Stimulated activated CD4-positive, alpha-beta T cell treated with anti-CD3 and anti-CD28 coated beads, TNF-alpha, amount 100 ng/mL, for 4 hours (primary cell): ENCODE measurements around the gene COQ10A.
A peak's percentile ranks its signal among the peaks of the same experiment; 100 is the strongest.
"Not testable (repeated sequence)": the region's sequence is repeated elsewhere in the genome, so short reads cannot be mapped to it uniquely, and the experiment has no call there.

Experiments used
- DNase-seq, 3 experiments: peaks; one replicate each; pipeline ENCODE4 v3.0.0-alpha.2; 2020; ENCODE audit warnings: low read depth in 3 of 3

The COQ10A gene

GRCh38 chr12:56243731-56244181, 23.0 kb upstream of the COQ10A start:
- DNase-seq, result no peak

GRCh38 chr12:56244494-56244893, 22.2 kb upstream of the COQ10A start:
- DNase-seq, result no peak

DNA sequence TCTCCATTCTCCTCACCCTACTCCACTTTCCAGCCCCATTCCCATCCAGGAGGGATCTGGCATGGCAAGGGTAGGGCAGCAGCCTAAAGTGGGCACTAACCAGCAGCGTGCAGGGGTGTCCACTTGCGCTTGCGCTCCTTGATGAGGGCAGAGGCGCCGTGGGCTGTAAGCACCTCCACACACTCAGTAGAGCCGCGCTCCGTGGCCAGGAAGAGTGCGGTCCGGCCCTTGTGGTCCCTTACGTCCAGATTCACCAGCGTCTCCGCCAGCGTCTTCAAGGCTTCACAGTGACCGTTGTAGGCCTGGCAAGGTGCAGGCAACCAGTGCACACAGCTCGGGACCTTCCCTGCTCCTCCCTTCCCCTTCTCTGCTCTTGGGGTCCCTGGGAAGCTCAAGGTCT, 18.8 kb upstream of the COQ10A start:
- no peak for DNase-seq

- no peak for DNase-seq
These were observed 18.0 kb upstream of the COQ10A start for GRCh38 chr12:56248711-56249110.

GRCh38 chr12:56252649-56253048, 14.1 kb upstream of the COQ10A start:
- DNase-seq, result no peak

- DNase-seq, result no peak
These were observed 13.7 kb upstream of the COQ10A start for GRCh38 chr12:56253091-56253490.

DNA sequence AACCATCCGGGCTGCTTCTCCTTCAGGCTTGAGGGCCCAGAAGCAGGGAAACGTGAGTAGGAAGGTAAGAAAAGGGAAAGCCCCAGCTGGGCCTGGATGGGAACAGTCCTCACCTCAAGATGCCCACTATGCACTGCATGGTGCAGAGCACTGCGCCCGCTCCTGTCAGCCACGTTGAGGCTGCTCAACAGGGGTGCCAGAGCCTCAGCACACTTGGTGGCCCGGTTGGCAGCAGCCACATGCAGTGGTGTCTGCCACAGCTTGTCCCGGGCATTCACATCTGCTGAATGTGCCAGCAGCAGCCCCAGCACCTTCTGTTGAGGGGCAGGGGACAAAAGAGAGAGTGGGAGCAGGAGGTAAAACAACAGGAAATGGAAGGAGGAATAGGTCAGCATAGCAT, 11.1 kb upstream of the COQ10A start:
- DNase-seq, result no peak

DNA sequence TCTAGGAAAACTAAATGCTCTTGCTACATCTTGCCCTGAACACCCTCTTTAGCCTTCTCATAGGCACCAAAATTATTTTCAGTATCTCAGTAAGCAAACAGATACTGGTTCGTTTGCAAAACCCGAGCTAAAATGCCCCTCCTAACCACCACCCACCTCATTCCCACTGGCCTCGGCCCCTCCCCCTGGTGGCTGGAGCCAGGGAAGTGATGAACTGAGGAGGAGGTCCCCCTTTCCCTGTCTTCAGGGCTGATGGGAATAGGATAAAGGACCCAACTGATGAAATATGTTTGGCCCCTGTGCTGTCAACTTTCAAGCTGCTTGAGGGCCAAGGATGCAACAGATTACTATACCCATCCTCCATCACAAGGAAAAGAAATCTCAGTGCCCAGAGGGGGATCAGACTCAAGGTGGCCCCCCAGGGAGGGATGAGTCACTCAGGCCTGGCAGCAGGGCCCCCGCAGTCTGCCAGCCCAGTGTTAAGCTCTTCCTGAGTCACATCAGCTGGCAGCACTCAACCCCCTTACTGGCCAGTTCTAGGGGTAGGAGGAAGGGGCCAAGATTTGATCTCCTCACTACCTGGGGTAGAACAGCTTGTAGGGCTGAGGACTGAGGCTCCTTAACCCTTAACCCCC, 10.3 kb upstream of the COQ10A start:
- DNase-seq, result no peak

- no peak for DNase-seq
These were observed 9.7 kb upstream of the COQ10A start for GRCh38 chr12:56257071-56257470.

DNA sequence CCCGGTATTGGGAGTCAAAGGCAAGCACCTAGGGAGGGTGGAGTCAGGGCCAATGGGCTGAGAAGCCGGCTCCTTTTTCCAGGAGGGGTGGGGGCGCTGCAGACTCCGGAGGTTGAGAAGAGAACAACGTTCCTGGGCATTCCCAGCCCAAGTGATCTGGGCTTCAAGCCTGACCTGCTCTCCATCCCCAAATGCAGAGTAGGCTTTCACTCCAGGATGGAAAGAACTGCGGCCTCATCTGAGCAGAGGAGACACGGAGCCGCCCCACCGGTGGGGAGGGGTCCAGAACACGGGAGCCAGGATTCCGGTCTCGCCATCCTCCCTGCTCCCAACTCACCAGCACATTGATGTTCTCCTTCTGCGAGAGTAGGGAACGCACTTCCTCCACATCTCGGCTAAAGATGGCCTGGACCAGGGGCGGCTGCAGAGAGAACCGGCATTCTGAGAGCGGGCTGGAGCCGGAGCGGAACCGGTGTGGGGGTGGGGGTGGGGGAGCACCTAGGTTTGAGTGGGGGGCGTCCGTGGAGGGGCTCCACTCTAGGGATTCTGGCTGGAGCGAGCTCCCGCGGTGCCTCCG, 9.2 kb upstream of the COQ10A start:
- no peak for DNase-seq

- peak; percentile 51 to 69 (median 65) for DNase-seq
These were observed 8.5 kb upstream of the COQ10A start, which contains the start of gene ANKRD52 for GRCh38 chr12:56258068-56258819. Gene ANKRD52 (minus strand): TSS chr12:56258384. CDS start chr12:56258269, 115 bp downstream.

GRCh38 chr12:56258820-56259183, 7.9 kb upstream of the COQ10A start:
- DNase-seq, result no peak

DNA sequence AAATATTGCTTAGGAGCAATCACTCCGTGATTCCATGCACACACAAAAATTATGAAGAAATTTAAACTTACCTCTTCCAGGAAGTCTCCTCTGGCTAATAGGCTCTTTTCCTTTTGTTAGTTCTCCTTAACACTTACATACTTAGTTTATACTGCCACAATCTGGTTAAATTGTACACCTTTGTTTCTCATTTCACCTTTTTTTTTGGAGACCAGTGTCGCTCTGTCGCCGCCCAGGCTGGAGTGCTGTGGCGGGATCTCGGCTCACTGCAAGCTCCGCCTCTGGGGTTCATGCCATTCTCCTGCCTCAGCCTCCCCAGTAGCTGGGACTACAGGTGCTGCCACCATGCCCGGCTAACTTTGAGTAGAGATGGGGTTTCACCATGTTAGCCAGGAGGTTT, 6.4 kb upstream of the COQ10A start:
- no peak for DNase-seq

GRCh38 chr12:56260921-56261320, 5.8 kb upstream of the COQ10A start:
- no peak for DNase-seq

GRCh38 chr12:56261503-56262232, 5.1 kb upstream of the COQ10A start:
- DNase-seq, result no peak

- DNase-seq, result not testable (repeated sequence)
These were observed 3.8 kb upstream of the COQ10A start for GRCh38 chr12:56262955-56263354.

DNA sequence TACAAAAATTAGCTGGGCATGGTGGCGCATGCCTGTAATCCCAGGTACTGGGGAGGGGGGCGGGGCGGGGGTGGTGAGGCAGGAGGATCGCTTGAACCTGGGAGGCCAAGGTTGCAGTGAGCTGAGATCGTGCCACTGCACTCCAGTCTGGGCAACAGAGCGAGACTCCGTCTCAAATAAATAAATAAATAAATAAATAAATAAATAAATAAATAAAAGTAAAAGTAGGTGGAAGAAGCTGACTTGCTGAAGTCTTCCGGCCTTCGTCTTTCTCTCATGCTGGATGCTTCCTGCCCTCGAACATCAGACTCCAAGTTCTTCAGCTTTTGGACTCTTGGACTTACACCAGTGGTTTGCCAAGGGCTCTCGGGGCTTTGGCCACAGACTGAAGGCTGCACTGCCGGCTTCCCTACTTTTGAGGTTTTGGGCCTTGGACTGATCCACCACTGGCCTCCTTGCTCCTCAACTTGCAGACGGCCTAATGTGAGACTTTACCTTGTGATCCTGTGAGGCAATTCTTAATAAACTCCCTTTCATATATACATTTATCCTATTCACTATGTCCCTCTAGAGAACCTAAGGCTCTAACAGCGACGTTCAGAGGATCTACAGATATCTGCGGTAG, 562 bp upstream of the COQ10A start:
- DNase-seq, result not testable (repeated sequence)

DNA sequence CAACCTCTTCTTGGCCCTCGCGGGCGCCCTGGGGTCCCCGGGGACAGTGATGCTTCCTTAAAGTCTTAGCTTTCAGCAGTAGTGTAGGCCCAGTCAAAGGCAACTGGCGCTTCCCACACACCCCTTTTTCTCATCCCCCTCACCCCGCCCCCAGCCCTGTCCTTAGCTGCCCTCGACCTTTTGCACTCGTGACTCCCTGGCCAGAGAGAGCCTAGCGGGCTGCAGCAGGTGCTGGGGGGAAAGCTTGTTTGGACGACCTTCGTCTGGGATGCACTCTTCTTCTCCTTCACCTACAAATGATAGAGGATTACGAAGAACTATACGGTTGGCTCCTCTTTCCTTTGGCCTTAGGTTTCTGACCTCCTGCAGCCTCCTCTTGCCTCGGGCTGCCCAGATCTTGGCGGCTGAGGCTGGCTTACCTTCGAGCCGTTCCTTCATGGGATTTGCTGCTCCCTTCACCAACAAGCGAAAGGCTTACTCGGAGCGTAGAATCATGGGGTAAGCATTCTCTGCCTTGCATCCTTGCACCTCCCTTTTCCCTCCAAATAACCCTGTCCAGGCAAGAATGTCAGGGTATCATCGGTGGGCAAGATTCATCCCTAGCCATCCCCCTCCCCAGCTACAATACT, 815 bp downstream of the COQ10A start:
- DNase-seq, result no peak

- no peak for DNase-seq
These were observed 4.3 kb downstream of the COQ10A start for GRCh38 chr12:56271031-56271430.

GRCh38 chr12:56272468-56272867, 5.7 kb downstream of the COQ10A start:
- not testable (repeated sequence) for DNase-seq

GRCh38 chr12:56274299-56274698, 7.6 kb downstream of the COQ10A start:
- no peak for DNase-seq
